Gastrocnemius medialis (tissue), 4 donors: ENCODE measurements around the gene LPCAT2.

Experiments
- CTCF ChIP-seq, 5 experiments: fragments of 450-650 bp in 3 of 5; fragments of 200-600 bp in 2 of 5; sonication (generic) in 2 of 5; IDR thresholded peaks in 4 of 5; conservative IDR thresholded peaks in 1 of 5; 1 replicate in 4 of 5; 2 replicates in 1 of 5; pipeline ENCODE4 v1.5.1; 2016 to 2019; ENCODE audit warnings: antibody characterized with exemption in 5 of 5, mild to moderate bottlenecking in 3 of 5, moderate library complexity in 3 of 5
- POLR2A ChIP-seq, 2 donors: fragments of 450-650 bp; IDR thresholded peaks; one replicate each; pipeline ENCODE4 v1.6.1; 2017; ENCODE audit warnings: antibody characterized with exemption in 2 of 2, mild to moderate bottlenecking in 2 of 2, moderate library complexity in 2 of 2

- TF ChIP-seq CTCF (IDR thresholded peaks at IDR 0.05 in 4 of 5, conservative IDR thresholded peaks at IDR 0.05 in 1 of 5) (no peak), POLR2A (IDR thresholded peaks at IDR 0.05) (no peak)
Observed at GRCh38 chr16:55505333-55506015, 3.4 kb upstream of the LPCAT2 start.
